ENCODE results near the gene HSPG2.
A peak's percentile ranks its signal among the peaks of the same experiment; 100 is the strongest.

DNA sequence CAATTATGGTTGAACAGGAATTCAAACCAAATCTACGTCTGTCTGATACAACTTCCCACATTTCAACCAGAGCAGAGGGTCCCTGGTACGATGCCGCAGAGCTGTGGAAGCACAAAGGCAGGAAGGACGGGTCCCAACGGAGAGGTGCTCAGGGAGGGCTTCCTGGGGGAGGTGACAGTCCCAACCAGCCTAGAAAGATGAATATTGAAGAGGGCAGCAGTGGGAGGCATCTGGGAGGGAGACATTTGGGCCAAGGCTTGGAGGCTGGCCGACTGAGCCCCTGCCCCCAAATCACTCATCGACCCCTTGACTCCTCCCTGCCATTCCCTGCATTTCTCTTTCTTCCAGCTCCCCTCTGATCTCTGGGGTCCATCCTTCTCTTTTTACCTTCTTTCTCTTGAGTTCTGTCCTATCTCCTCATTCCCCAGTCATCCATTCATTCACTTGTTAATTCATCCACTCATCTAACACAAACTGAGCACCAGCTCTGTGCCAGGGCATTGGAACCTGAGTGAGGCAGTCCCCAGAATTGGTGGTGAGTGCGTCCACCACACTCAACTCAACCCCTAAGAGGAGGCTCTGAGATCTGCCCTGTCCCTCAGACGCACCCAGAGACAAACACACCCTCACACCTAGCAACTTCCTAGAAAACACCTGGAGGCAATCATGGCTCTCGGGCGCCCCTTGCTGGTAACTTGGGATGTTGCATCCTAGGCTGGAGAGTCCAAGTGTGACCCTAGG, 26.5 kb upstream of the HSPG2 start:
- TF ChIP-seq, protein P1, sequence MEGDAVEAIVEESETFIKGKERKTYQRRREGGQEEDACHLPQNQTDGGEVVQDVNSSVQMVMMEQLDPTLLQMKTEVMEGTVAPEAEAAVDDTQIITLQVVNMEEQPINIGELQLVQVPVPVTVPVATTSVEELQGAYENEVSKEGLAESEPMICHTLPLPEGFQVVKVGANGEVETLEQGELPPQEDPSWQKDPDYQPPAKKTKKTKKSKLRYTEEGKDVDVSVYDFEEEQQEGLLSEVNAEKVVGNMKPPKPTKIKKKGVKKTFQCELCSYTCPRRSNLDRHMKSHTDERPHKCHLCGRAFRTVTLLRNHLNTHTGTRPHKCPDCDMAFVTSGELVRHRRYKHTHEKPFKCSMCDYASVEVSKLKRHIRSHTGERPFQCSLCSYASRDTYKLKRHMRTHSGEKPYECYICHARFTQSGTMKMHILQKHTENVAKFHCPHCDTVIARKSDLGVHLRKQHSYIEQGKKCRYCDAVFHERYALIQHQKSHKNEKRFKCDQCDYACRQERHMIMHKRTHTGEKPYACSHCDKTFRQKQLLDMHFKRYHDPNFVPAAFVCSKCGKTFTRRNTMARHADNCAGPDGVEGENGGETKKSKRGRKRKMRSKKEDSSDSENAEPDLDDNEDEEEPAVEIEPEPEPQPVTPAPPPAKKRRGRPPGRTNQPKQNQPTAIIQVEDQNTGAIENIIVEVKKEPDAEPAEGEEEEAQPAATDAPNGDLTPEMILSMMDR (IDR thresholded peaks at IDR 0.05; ENCODE audit: insufficient read depth, low read length, poor library complexity, severe bottlenecking), result peak; percentile 68
- TF ChIP-seq EZH2phosphoT487 (conservative IDR thresholded peaks at IDR 0.05; ENCODE audit: low read length), result no peak

Measured in SU-DHL-6 (cell line).